HG03045 (cell line): Measurements from ENCODE around the gene IFRD2.
"Not testable (repeated sequence)": the region's sequence is repeated elsewhere in the genome, so short reads cannot be mapped to it uniquely, and the experiment has no call there.

Source experiments
- ATAC-seq: cut with Tn5 transposase; IDR thresholded peaks from one replicate; pipeline ENCODE4 v1.9.1; 2021; ENCODE audit warnings: mild to moderate bottlenecking, moderate library complexity; ENCODE audit not compliant: unreplicated experiment

Gene IFRD2

DNA sequence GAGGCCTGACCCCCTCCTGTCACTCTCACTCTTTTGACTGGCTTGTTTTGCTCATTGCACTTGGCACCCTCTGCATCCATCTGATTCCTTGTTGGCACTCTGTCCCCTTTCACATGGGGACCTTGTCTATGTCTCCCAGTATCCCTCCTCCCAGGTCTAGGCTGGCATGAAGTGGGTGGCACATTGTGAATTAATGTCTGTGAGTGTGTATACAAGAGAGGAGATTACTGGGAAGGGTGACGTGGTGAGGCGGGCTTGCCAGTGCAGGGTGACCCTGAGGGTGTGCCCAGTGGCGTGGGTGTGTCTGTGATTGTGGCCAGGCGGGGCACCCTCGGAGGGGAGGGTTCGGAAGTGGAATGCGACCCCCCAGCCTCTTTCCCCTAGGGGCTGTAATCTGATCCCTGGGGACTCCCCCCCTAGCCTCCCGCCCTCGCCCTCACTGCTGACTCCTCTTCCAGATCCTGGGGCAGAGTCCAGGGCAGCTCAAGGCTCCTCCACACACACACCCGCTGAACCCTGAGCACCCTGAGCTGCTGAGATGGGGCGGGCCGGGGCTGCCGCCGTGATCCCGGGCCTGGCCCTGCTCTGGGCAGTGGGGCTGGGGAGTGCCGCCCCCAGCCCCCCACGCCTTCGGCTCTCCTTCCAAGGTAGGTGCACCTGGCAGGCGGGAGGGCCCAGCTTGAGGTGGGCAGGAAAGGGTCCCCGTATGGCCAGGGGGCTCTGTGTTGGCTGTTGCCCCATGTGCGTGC, 23.4 kb downstream of the IFRD2 start, which contains the start of gene SEMA3B:
Gene SEMA3B (plus strand): TSS at position 445 of the 749 bp plus-strand sequence. CDS start 94 bp downstream, at position 539.
- no peak for ATAC-seq

DNA sequence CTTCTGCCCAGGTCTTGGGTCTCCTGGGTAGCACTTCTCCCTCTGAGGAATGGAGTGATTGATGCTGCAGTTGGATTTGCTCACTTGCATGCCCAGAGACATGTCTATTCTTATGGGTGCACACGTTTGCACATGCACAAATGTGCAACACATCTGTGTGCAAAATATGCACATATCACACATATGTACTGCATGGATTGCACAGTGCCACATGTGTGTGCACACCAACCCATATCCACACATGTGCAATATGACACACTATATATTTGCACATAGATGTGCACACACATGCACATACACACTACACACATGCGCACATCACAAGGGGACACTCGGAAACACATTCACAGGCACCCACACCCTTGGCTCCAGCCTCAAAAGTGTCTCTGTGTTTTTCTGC, 24.0 kb downstream of the IFRD2 start:
- ATAC-seq, result no peak

DNA sequence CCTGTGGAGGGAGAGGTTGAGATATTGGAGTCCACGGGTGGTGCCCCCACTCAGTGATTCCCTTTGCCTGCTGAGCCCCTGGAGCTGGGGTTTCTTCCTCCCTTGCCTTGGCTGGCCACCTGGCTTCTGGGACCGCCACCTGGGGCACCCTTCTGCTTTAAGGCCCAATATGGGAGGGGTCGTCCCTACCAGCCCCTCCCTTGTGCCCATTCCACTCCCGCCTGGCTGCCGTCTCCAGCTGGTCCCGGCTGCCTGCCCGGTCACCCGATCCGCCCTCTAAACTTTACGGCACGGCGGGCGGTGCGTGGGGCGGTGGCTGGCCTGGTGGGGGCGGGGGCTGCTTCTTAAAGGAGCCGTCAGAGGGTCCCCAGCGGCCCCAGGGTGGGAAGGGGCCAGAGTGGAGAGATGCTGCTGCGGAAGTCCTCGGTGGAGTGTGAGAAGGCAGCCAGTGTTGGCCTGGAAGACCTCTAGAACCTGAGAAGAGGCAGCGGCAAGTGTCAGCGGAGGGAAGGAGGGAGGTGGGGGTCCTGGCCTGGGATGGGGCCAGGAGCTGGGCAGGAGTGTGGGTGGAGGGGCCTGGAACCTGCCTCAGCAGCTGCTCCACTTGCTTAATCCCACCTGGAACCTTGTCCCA, 24.8 kb downstream of the IFRD2 start:
- no peak for ATAC-seq

DNA sequence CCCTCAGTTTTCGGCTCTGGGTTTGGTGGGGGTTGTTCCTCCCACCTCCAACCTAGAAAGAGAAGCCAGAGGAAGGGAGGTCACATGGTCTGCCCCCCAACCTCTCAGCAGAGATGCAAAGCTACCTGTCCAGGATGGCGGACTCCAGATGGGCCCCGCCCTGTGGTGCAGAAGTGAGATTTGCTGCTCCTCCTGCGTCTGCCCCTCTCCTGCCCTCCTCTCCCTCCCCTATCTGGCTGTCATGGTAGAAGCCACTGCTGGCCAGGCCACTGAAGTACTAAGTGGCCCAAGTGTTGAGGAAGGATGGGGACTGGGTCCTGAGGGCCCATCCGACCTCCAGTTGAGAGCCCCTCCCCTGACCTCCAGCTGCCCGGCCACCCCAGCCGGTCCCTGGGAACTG, 25.4 kb downstream of the IFRD2 start:
- ATAC-seq, result no peak

DNA sequence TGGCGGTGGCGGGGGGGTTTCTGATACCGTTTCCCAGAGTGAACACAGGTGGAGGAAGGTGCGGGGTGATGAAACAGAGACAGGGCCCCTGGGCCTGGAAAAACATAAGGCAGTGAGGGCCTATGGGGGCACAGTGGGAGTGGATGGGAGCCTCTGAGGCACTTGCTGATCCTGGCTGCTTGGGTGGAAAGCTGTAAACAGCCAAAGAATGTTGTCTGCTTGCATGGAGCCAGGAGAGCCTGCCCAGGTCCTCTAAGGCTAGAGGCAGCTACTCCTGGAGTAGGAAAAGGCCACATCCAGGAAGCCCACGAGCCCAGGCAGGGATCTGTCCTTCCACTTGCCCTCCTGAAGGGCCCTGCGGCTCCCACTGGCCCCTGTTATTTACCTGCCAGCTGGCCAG, 26.2 kb downstream of the IFRD2 start:
- ATAC-seq, result no peak

DNA sequence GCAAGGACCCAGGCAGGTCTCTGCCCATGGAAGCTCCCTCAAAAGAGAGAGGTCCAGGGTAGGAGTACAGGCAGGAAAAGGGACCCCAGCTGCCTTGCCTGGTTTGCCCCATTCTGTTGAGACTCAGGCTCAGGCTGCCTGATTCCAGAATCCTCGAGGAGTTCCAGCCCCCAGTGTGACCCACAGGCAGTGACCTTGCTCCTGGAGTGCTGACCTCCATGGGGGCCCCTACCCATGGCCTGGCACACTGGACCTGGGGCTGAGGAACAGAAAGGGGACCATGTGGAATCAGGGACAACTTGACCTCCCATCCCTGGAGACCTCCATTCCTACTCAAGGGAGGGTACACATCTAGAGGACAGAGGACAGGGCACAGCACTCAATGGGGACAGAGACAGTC, 26.7 kb downstream of the IFRD2 start:
- ATAC-seq, result no peak

DNA sequence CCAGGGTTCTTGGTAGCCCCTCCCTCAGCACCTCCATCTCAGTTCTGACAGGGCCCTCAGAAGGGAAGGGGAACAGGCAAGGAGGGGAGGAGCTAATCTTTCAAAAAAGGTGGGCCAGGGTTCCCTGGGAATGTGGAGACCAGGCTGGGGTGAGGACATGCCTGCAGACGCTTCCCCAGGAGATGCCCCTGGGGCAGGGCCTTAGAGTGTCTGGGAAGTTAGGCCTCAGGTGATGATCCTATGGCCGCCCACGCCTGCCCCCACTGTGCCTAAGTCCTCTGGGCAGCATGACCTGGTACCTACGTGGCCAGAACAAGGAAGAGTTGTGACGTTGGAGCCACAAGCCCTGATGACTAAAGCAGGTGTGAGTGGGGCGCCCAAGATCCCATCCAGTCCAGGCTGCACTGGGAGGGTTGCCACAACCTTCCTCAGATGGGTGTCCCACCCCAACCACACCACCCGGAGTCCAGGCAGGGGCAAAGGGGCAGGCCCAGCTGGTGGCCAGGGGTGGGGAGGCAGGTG, 27.2 kb downstream of the IFRD2 start:
- no peak for ATAC-seq

DNA sequence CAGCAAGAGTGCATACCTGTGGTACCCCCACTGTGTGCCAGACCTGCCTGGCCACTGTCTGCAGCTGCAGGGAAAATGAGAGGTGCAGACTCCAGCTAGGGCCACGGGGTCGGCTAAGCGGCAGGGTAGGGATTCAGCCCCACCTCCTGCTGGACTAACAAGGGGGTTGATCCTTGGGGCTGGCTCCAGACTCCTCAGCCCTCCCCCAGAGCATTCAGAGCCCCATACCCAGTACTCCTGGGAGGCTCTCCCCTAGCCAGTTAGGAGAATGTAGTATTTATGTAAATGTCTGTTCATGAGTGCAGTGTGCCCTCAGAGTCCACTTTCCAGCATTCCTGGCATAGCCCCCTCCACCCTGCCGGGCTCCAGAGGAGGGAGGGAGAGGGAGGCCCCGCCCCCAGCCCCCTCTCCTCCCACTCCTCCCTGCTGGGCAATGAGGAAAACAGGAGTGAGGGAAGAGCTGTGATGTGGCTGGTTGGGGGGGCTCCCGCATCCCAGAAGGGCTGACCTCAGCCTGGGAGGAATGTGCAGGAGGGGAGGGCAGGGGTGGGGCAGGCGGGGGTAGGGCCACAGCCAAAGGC, 27.8 kb downstream of the IFRD2 start:
- no peak for ATAC-seq

DNA sequence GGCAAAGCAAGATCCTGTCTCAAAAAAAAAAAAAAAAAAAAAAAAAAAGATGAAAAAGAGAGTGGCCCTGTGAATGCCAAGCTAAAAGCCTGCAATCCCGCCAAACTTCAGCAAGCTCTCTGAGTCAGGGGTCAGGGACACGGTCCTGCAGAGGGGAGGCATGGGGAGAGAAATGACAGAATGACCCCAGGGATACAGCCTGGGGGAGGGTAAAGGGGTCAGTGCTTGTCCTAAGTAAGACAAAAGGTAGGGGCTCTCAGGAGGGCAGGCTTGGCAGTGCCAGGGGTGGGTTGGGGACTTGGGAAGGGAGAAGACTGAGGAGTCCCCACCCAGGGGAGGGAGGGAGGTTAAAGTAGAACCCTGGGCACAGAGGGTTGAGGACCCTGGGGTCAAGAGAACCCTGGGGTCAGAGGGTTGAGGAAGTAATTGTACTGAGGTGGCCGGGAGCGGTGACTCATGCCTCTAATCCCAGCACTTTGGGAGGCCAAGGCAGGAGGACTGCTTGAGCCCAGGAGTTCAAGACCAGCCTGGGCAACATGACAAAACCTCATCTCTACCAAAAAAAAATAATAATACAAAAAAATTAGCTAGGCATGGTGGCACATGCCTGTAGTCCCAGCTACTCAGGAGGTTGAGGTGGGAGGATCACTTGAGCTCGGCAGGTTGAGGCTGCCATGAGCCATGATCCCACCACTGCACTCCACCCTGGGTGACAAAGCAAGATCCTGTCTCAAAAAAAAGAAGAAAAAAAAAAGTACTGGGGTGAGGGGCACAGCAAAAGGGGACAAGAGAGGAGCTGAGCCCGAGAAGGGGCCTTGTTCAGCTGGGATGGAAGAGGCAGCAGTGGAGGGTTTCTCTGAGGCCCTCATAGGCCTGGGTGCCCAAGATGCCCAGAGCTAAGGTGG, 28.5 kb downstream of the IFRD2 start:
- ATAC-seq, result no peak

DNA sequence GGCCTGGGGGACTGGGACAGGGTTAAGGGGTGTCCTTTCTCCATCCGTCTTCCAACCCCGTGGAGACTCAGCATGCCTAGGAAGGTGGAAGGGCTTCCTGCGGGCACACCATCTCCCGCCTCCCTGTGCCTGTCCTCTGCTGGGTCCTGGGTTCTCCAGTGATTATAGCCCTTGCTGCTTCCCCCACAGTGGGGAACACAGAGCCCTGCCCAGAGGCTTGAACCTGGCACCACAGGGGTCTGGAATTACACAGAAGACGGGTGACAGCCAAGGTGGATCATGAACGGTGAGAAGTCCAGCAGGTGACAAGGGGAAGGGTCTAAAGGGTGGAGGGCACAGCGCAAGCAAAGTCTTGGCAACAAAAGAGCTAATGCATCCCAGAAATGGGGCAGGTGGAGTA, 29.5 kb downstream of the IFRD2 start:
- ATAC-seq, result no peak

DNA sequence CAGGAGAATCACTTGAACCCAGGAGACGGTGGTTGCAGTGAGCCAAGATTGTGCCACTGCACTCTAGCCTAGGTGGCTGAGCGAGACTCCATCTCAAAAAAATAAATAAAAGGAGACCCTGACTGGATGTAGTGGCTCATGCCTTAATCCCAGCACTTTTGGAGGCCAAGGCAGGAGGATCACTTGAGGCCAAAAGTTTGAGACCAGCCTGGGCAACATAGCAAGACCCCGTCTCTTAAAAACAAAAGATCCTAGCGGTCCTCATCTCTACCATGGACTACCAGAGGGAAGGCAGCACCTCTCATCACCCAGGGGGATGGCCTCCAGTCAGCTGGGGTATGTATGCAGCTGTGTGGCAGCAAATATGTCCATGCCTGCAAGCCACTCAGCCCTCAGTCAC, 30.0 kb downstream of the IFRD2 start:
- not testable (repeated sequence) for ATAC-seq

DNA sequence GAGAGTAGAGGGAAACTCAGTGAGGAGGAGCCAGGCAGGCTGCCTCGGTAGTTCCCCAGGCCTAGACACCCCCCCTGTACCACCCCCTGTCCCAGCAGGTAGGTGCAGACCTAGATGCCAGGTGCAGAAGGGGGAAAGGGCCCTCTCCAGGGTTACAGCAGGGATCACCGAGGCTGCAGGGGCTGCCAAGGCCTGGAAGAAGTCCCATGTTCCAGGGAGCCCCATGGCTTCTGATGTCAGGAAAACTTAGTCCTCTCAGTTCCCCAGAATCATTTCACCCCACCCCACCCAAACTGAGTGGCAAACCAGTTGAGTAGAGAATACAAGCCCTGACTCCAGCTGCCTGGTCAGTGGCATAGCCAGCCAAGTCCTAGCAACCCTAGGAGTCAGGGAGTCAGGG, 30.7 kb downstream of the IFRD2 start:
- no peak for ATAC-seq

DNA sequence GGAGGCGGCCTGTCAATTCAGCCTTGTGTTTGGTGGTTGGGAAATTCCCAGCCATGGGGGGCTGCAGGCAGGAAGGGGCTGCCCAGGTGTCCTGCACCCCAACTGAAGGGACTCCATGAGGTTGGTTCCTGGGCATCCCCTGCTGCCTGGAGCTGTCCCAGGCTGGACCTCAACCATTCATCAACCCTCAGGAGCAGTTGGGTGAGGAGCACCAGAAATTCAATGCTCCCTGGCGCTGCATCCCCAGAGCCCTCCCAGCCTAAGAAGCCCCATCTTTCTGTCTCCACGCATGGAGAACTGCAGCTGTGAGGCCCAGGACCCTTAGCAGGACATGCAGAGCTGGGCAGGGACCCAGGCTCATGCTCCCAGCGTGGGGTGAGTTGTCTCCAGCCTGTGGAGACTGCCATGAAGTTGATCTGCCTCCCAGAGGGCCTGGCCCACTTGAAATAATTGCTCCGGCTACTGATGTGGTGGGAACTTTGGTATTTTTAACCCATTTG, 31.2 kb downstream of the IFRD2 start:
- no peak for ATAC-seq

DNA sequence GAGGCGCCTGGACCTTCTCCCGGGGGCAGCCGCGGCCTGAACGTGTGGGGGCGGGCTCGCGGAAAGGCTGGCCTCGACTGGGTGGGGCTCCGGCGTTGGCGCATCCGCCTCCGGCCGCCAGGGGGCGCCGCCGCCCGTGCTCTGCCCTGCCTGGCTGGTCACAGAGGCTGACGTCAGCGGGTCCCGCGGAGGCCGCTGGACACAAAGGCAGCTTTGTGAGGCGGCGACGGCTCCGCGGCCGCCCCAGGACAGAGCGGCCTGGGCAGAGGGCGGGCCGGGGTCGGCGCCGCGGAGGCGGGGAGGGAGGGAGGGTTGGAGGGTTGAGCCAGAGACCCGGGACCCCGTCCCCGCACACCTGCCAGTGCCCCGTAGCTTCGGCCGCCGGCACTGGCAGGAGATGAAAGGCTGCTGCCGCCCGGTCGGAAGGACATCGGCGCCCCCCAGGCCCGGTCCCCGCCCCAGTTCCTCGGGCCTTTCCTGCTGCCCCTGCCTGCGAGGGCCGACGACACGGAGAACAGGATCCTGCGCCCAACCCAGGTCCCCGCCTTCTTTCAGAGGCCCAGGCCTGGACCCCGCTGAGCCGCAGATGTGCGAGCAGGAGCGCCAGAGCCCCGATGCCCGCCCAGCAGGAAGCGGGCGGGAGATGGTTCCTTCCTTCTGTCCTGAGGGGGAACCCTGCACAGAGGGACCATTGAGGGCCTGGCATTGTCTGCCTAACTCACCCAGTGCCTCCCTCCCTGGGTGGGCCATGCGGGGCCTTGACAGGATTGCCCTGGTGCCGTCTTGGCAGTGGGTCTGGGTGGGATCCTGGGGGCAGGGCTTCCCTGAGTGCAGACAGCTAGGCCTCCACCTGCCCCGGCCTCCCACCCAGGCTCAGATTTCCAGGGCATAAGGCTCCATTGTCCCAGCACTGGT, 31.9 kb downstream of the IFRD2 start:
- ATAC-seq, result peak; percentile 88

DNA sequence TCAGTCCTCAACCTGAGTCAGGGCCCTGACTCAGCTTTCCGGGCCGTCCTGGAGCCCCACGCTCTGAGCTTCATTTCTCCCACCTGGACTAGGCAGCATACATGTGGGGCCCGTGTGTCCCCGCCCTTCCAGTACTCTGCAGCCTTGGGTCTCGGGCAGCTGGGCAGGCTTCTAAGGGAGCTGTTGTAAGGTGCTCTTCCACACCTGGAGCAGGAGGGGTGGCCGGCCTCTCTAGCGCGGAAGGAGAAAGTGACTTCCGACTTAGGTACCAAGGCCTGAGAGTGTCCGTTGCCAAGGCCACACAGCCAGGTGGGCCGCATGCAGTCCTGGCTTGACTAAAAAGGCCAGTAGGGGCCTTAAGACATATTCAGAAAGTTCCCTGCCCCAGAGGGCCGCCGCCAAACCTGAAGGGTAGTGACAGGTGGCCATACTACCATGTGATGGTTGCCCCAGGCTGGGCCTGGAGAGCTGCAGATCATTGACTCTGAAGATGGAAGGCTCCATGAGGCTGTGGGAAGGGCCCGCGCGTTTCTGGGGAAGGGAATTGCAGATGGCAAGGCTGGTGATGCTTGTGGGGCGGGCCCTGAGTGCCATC, 32.7 kb downstream of the IFRD2 start:
- ATAC-seq, result peak; percentile 9

DNA sequence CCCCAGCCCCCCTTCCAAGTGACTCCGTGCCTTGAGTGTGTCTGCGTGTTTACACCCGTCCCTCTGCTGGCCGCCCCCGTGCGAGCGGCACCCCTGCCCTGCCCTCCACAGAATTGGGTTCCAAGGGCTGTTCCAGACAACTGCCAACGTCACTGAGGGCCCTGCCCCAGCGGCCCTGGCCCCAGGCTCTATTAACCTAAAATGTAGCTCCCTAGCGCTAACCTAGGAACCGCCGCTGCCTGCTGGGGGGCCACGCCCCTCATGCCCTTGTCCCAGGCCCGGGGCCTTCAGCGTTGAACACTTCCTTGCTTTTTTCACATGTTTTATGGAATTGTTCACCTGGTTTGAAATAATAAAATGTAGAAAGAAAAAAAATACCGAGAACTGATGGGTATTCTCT, 33.2 kb downstream of the IFRD2 start:
- no peak for ATAC-seq

DNA sequence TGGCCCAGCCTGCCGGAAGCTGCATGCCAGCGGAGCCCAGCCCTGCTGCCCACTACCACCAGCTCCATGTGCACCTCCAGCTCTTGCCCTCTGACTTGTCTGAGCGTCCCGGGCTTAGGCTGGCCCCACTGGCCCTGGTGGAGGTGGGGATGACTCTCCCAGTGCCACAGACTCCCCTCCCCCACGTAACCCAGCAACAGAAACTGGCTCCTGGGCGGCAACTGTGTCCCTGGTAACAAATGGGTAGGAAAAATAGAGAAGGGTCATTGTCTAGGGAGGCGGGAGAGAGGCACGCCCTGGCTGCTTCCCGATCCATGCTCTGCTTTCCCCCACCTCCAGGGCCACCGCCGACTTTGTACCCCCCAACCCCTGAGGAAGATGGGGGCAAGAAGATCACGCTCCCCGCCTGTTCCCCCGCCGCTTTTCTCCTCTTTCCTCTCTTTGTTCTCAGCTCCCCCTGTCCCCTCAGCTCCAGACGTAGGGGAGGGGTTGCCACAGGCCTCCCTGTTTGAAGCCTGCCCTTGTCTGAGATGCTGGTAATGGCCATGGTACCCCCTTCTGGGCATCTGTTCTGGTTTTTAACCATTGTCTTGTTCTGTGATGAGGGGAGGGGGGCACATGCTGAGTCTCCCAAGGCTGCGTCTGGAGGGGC, 34.1 kb downstream of the IFRD2 start:
- no peak for ATAC-seq

DNA sequence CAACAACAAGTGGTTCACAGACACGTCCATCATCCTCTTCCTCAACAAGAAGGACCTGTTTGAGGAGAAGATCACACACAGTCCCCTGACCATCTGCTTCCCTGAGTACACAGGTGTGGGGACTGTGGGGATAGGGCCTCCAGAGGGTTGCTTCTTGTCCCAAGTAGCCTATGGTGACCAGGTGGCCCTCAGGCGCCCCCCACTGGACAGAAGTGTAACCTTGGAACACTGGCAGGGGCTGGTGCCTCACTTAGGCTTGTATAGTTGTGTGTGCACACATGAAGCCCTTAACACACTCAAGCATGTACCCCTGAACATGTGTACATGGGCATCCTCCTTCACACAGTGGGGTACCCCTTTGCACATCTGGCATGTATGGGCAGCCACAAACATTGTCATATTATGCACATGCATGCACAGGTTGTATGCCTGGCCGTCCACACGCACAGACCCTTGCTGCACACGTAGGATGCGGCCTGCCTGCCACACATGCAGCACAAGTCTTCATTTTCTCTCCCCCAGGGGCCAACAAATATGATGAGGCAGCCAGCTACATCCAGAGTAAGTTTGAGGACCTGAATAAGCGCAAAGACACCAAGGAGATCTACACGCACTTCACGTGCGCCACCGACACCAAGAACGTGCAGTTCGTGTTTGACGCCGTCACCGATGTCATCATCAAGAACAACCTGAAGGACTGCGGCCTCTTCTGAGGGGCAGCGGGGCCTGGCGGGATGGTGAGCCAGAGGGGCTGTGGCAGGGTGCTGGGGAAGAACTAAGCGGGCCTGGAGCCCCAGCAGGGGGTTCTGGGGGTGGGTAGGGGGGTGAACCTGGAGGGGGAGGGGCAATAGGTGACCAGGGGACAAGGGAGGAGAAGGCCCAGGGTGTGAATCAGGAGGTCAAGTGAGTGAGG, 35.0 kb downstream of the IFRD2 start:
- ATAC-seq, result no peak
